GM21515 (cell line): Measurements from ENCODE around the gene HERC6.
"Not testable (repeated sequence)": the region's sequence is repeated elsewhere in the genome, so short reads cannot be mapped to it uniquely, and the experiment has no call there.

Experiments
- ATAC-seq: cut with Tn5 transposase; IDR thresholded peaks from one replicate; pipeline ENCODE4 v1.9.1; 2021; ENCODE audit not compliant: unreplicated experiment

Gene HERC6

GRCh38 chr4:88390128-88390527 is 11.5 kb downstream of the HERC6 start:
- no peak for ATAC-seq

GRCh38 chr4:88391703-88392102 is 13.1 kb downstream of the HERC6 start:
- no peak for ATAC-seq

GRCh38 chr4:88396681-88397080 is 18.0 kb downstream of the HERC6 start:
- no peak for ATAC-seq

GRCh38 chr4:88398381-88398780 is 19.7 kb downstream of the HERC6 start:
- ATAC-seq: no peak

DNA sequence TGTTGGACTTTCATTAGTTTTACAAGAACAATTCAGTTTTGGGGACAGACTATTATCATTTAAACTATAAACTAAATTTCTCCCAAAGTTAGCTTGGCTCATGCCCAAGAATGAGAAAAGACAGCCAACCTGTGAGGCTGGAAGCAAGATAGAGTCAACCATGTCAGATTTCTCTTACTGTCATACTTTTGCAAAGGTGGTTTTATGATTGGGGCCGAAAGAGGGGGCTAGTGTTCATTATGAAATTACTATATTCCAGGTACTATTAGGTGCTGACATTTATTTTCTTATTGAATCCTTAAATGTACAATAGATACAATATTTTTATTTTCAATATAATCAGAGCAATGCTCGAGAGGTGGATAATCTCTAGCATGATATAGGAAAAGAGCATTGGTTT is 30.6 kb downstream of the HERC6 start:
- no peak for ATAC-seq

DNA sequence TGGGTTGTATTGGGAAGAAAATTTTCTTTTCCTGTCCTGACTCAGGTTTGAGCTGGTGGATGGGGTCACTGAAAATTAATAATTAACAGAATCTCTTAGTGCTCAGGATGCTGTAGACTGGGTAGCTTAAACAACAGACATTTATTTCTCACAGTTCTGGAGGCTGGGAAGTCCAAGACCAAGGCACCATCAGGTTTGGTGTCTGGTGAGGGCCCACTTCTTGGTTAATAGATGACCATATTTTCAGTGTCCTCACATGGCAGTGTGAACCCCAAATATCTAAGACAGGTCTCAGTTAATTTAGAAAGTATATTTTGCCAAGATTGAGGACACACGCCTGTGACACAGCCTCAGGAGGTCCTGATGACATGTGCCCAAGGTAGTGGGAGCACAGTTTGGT is 31.1 kb downstream of the HERC6 start:
- no peak for ATAC-seq

GRCh38 chr4:88411491-88412096 is 32.9 kb downstream of the HERC6 start:
- peak; percentile 58 for ATAC-seq

DNA sequence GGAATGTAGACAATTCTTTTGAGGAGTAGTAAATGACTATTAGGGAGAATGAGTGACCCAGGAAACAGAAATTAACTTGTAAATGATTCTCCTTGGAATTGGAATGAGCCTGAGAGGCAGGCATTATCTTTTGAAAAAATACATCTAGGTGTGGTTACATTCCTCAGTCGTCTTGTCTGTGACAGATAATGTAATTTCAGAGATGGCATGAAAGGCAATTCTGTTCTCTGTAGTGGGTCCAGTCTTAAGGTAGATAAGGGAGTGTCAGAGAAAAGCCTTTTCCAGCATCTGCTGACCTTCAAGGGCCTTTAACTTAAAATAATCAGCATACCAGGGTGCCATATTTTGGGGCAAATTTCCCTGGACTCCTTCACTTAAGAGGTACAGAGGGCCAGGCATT is 35.1 kb downstream of the HERC6 start:
- ATAC-seq: no peak

- ATAC-seq: no peak
Measured at GRCh38 chr4:88414755-88415154, 36.1 kb downstream of the HERC6 start.

- ATAC-seq: no peak
Measured at GRCh38 chr4:88415982-88416381, 37.3 kb downstream of the HERC6 start.

DNA sequence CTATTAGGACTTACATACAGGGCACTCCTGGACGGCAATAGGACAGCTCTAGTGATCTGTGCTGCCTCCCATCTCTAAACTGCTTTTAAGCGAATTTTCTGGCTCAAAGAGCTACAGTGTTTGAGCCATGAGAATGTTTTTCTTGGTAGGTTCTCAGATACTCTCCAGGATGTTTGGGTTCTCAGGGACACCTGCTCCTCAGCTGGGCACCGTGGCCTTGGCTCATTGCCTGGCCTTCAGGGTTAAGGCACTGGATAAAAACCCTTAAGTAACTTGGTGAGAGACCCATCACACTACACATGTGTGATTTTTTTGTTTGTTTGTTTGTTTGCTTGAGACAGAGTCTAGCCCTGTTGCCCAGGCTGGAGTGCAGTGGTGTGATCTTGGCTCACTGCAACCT is 39.8 kb downstream of the HERC6 start:
- ATAC-seq: no peak

GRCh38 chr4:88419874-88420273 is 41.2 kb downstream of the HERC6 start:
- ATAC-seq: peak; percentile 66

DNA sequence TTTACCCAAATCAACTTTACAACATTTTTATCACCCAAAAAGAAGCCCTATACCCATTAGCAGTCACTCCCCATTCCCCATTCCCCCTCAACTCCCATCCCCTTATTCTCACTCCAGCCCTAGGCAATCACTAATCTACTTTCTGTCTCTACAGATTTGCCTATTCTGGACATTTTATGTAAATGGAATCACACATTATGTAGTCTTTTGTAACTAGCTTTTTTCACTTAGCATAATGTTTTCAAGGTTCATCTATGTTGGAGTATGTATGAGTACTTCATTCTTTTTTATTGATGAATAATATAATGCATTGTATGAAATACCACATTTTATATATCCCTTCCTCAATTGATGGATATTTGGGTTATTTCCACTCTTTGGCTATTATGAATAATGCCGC is 42.2 kb downstream of the HERC6 start:
- ATAC-seq: no peak

GRCh38 chr4:88422403-88422802 is 43.8 kb downstream of the HERC6 start:
- ATAC-seq: no peak

GRCh38 chr4:88429401-88429800 is 50.7 kb downstream of the HERC6 start:
- ATAC-seq: no peak

- no peak for ATAC-seq
Measured at GRCh38 chr4:88435987-88436693, 57.5 kb downstream of the HERC6 start.

DNA sequence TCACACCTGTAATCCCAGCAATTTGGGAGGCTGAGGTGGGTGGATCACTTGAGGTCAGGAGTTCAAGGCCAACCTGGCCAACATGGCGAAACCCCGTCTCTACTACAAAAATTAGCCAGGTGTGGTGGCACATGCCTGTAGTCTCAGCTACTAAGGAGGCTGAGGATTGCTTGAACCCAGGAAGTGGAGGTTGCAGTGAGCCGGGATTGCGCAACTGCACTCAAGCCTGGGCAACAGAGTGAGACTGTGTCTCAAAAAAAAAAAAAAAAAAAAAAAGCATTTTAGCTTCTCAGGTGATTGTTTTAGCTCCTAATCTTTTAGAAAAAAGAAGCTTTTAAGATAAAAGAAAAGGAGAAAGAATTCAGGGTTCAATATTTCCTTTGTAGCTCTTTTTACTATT is 59.2 kb downstream of the HERC6 start:
- ATAC-seq: not testable (repeated sequence)

DNA sequence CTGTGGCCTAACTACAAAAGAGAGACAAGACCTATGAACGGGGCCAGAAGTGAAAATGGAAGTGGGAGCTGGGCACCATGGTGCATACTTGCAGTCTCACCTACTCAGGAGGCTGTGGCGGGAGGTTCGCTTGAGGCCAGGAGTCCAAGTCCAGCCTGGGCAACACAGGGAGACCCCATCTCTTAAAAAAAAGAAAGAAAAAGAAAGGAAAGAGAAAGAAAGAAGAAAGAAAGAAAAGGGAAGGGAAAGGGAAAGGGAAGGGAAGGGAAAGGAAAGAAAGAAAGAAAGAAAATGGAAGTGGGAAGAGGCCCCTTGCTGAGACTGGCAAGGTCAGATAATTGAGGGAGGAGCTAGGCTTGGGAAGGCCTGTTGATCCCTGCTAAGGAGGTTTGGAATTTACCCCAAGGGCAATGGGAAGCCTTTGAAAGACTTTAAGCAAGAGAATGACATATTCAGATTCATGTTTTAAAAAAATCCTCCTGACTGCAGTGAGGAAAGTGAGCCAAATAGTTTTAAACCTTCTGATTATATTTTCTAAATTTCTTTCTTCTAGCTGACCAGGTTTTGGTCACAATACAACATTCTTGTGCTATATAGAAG is 60.6 kb downstream of the HERC6 start:
- no peak for ATAC-seq

DNA sequence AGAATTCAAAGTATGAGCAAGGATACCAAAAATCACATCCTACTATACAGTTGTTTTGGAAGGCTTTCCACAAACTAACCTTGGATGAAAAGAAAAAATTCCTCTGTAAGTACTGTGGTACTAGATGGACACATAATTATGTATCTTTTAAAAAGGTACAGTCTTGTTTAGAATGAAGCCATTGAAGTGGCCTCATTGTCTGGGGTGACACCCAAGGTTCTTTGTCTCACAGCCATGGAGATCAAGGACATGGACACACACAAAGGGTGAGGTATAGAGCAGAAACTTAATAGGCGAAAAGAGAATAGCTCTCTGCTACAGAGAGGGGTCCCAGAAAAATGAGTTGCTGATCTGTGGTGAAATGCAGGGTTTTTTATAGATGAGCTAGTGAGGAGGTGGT is 61.5 kb downstream of the HERC6 start:
- no peak for ATAC-seq

DNA sequence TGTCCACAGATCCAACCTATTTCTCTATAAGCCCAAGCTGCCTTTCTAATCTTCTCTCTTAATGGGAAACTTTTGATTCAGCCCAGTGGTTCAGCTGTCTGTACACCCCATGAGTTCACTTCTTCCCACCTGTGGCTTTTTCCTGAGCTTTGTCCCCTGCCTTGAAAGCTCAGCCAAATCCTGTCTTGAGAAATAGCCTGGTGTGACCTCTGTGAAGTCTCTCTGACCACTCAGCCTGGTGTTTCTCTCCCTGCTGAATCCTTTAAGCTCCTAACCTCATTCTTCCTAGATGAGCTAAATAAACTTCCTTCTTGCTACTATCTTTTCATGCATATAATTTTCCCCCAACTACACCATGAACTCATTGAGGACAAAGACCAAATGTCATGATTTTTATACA is 63.0 kb downstream of the HERC6 start:
- no peak for ATAC-seq

GRCh38 chr4:88442689-88443191 is 64.1 kb downstream of the HERC6 start:
- ATAC-seq: no peak

DNA sequence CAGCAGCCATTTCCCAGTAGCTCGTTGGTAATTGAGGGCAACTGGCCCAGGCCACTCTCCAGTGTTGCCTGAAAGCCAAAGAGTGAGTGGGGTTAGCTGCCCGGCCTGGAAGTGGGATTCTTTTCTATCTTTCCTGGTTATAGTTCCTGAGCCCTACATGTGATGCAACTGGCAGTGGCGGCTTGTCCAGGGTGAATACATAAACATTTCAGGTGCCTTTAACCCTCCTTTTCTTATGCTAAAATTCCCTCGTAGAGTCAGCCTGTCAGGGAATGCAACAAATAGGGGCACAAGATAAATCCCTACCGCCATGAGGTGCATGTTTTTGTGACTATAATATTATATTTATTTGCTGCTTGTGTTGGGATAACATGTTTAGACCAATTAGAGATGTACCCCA is 64.8 kb downstream of the HERC6 start:
- no peak for ATAC-seq
